Right renal cortex interstitium (tissue), 3 donors: Measurements from ENCODE around the gene FHOD1. TPM values are rescaled to one million over a fixed set of nuclear protein-coding genes. Genes with fewer than 3 reads are reported as not detected.

Experiments
- DNase-seq, 3 donors: peaks; one replicate each; pipeline ENCODE4 v3.0.0-alpha.2; 2013; ENCODE audit warnings: low read depth in 3 of 3, low spot score in 2 of 3
- polyA plus RNA-seq, 3 donors: library from polyadenylated mRNA; unstranded; fragments of 120-200 nt; gene quantifications; one replicate each; pipeline ENCODE4 v1.2.1, GENCODE V29; 2013; ENCODE audit not compliant: insufficient read length in 3 of 3

FHOD1 gene
- polyA plus RNA-seq, 3 donors, result 32.9 to 38.9 (median 33.0) TPM

DNA sequence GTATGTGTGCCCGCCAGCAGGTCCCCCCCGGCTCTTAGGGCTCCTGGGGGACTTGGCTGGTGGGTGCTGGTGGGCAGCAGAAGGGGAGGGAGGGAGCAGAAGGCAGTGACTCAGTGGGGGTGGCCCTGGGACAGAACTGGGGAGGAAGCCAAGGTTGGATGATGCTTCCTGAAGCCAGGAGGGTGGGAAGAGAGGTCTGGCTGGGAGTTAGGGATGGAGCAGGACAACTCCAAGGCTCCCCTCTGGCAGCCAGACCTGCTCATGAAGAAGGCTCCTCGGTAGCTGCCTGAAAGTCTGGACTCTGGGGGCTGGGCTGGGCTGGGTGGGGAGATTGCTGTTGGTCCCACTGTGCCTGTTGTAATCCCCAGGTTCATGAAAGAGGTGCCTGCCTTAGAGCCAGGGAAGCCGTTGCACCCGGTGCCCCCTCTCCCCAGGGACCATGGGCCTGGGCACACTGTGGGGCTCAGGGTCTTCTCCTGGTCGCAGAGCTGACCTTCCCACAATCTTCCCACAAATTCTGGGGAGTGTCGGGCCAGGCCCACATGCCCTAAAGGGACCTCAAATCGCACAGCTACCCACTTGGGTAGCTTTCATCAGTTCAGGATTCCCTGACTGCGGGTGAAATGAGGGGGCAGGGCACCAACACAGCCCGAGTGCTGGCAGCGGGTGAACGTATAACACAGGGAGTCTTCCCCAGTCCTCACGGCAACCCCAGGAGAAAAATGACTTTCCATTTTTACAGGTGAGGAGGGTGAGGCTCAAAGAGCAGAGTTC, 30.9 kb upstream of the FHOD1 start:
- DNase-seq, result no peak

DNA sequence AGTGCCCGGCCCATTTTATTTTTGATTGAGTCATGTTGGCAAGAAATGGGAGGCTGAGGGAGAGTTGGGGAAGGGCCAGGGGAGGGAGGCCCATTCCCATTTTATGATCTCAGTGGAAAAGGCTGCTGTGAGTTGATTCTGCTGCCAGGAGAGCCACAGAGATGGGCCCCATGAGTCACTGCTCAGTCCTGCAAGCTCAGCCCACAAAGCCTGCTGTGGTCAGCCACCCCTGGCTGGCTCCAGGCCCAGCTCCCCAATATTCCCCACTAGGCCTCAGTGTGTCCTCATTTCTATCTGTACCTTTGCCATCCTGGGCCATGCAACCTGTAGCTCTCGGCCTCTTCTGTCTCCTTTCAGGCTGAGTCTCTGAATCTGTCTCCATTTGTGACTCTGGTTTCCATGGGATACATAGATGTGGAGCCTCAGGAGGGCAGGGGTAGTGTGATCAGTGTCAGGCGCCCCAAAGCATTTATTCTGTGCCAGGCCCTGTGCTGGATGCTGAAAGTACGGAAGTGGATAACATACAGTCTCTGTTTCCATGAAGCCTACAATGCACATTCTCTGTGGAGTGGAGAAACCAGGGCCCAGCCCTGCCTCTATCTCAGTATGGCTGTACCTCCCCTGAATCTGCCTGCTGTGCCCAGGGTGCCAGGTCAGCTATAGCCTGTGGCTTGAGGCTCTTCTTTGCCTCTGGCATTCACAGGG, 30.2 kb upstream of the FHOD1 start:
- no peak for DNase-seq

DNA sequence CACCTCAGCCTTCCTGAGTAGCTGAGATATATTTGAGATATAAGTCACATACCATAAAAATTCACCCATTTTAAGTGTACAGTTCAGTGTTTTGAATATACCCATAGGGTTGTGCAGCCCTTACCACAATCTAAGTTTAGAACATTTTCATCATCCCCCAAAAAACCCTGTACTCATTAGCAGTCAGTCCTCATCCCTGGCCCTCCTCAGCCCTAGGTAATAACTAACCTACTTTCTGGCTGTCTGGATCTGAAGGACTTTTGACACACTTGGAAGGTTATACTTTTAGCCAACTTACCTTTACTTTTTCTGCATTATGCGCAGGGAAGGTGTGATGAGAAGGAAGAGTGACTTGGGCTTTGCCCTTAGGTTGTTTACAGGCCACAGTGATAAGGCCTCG, 28.0 kb upstream of the FHOD1 start:
- DNase-seq, result no peak

DNA sequence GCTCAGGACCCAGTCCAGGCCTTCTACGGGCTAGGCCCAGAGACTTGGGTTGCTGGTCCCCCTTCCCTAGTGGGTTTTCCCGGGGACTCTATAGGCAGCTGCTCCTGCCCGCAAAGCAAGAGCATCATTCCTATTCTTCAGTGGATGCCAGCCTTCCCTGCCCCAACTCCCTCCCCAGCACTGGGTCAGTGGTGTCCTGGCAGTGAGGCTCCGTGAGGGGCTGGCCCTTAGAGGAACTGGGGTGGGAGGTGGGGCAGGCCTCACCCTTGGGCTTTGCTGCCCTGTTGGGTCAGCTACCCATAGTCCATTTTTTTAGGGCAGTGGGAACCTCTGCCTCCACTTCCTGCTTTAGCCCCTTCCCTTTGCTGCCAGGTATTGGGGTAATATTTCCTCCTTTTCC, 24.2 kb upstream of the FHOD1 start:
- DNase-seq, result no peak

DNA sequence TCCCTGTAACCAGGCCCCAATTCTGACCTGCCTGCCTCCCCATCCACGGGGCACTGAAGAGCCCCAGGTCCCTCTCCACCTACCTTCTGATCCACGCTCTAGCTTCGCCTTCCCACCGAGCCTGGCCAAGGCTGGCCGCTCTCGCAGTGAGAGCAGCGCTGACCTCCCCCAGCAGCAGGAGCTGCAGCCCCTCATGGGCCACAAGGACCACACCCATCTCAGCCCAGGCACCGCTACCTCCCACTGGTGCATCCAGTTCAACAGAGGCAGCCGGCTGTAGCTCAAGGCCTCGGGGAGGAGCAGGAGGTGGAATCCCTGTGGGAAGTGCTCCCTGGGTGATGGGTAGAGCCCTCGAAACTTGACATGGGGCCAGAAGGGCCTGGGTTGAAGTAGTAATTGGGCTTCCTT, 23.7 kb upstream of the FHOD1 start:
- no peak for DNase-seq

DNA sequence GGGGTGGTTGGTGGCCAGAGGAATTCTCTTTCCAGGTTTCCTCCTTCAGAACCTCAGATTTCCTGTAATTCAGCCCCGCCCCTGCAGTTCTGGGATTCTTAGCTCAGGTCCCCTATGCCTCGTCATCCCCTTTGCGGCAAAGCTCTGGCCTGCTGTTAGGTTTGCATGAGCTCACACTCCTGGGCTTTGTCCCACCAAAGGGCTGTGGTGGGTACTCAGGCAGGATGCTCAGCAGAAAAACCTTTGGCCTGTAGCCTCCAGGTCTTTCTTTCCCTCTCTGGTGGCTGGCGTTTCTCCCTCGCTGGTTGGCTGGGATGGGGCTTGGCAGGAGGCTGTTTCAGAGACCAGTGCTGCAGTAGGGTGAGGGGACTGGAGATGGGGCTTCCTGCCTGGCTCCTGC, 22.5 kb upstream of the FHOD1 start:
- DNase-seq, result no peak

DNA sequence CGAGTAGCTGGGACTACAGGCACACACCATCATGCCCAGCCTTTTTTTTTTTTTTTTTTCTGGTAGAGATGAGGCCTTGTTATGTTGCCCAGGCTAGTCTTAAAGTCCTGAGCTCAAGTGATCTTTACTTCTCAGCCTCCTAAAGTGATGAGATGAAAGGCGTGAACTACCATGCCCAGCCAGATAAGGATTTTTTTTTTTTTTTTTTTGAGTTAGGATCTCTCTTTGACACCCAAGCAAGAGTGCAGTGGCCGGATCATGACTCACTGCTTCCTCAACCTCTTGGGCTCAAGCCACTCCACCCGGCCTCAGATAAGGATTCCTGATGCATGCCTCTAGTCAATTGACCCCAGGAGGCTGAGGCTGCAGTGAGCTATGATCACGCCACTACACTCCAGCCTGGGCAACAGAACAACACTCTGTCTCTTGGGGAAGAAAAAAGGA, 20.9 kb upstream of the FHOD1 start:
- DNase-seq, result no peak

DNA sequence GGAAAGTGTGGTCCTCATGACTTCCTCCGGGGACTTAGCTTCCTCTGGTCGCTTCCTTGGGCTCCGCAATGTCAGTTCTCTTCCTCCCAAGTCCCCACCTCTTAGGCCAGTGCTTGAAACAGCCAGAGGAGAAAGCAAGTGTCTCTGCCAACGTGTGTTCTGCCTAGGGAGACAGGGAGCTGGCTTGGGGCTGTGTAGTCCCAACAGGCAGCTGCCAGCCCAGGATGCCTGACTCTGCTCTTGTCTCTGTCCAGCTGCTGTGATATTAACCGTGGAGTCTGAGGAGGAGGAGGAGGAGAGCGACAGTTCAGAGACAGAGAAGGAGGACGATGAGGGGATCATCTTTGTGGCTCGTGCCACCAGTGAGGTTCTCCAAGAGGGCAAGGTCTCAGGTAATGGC, 18.6 kb upstream of the FHOD1 start:
- DNase-seq, result no peak

DNA sequence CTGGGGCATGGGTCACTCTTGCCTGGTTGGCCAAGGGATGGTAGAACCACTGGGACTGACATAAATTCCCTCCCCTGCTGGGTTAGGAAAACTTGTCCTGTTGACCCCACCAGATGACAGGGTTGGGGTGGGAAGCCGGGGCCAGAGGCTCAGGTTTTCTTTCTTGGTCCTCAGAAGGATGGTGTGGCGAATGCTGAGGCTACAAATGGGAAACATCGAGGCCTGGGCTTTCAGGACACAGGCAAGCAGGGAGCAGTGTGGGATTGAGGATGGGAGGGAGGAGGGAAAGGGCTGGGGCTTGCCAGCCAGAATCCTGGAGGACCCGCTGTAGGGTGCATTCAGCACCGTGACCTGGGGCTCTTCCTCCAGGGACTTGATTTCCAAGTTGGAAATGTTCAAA, 17.6 kb upstream of the FHOD1 start:
- no peak for DNase-seq

DNA sequence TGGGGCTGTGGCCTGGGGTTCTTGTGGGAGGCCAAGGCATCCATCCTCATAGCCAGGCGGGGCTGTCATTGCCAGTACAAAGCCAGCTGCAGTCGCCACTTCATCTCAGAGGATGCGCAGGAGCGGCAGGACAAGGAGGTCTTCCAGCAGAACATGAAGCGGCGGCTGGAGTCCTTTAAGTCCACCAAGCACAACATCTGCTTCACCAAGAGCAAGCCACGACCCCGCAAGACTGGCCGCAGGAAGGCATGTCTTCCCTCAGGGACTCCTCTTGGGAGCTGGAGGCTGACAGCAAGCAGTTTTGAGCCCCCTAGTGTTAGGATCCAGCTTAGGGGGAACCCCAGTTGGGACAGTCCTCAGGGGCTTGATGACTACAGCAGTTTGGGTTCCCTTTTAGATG, 17.0 kb upstream of the FHOD1 start:
- DNase-seq, result no peak

DNA sequence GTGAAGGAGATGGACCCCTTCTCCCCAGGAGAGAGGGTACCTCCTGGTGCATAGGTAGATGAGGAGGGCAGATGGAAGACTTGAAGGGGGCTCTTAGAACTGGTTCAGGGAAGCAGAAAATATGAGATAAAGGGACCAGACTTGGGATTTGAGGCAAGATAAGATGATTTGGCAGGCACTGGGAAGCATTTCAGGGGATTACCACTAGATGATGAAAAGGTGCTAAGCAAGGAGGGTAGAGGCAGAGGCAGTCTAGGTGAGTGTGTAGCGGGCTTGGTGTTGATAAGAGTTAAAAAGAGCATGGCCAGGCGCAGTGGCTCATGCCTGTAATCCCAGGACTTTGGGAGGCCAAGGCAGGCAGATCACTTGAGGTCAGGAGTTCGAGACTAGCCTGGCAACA, 15.9 kb upstream of the FHOD1 start:
- DNase-seq, result no peak

DNA sequence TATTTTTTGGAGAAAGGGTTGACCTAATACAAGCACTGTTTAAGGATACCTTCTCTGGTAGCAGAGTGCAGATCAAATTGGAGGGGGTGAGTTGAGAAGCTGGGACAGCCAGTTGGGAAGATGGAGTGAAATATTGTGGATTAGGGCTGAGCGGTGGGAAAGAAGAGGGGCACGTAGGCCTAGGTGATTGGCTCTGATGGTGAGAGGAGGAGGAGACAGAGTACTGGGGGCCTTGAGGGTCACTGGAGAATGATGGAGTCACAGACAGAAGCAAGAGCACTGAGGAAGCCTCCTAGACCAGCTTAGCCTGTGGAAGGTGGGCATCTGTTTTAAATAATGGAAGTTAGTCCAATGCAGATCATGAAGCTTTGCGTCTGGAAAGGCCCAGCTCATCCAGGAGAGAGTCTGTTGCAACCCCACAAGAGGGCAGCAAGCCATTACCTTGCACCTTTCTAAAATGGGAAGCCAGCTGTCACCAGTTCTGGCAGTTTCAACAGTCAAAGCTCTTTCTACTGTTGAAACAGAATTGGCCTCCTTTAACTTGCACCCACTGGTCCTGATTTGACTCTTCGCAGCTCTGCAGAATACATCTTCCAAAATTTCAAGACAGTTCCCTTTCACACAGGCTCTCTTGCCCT, 13.3 kb upstream of the FHOD1 start:
- no peak for DNase-seq

DNA sequence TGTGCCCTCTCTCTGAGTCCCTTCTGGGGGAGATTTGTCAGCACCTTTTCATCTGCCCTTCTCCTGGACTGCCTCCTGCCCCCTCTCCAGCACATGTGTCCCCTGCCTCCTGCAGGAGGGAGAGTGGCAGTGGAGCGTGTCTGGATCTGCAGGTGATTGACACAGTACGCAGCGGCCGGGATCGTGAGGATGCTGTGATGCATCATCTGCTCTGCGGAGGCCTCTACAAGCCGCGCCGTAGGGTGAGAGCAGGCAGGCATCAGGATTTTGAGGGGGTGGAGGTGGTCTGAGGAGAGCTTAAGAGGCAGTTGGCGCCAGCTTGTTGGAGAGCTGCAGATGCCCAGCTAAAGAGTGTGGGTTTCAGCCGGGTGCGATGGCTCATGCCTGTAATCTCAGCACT, 12.4 kb upstream of the FHOD1 start:
- DNase-seq, result no peak

DNA sequence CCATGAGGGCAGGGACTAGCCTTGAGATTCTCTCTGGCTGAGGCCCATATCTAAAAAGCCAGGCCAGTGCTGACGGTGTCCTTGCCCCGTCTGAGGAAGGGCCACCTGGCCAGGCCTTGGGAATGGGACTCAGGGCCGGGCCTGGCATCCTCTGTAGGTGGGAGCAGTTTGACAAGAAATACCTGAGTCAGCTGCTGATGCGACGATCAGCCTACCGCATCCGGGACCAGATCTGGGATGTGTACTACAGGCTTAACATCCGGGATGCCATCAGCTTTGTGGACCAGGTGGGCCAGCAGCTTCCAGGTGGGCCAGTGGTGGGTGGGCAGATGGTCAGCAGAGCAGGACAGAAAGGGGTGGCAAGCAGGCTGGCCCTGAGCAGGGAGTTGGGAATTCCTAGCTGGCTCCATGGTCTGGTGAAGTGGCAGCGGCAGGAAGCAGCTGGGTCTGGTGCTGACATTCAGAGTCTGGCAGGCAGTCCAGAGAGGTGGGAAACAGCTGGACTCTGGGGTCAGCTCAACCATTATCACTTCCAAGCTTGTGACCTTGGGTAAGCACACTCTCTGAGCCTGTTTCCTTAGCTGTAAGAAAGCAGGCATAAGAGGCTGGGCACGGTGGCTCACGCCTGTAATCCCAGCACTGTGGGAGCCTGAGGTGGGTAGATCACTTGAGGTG, 11.0 kb upstream of the FHOD1 start:
- DNase-seq, result no peak

DNA sequence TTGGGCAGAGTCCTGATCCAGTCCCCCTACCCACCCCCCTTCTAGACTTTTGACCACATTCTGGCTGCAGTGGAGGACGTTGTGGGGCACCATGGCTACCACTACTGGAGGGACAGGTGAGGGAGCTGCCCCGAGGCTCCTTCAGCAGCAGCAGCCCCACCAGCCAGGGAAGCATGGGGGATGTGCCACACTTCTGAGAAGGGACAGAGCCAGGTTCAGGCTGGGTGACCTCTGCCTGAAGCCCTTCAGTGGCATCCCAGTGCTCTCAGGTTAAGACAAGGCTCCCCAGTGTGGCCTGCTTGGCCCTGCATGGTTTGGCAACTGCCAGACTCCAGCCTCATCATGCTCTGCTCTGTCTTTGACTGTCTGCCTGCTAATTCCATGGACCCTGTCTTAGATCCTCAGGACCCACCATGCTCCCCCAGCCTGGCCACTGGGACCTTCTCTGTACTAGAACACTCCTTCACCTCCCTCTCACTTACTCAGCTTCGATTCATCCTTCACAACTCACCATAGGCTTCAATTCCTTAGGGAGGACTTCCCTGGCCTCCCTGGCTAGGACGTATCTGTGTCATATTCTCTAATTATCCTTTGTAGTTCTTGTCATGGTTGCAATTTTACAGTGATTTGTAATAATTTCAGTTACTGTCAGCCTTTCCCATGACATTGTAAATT, 10.3 kb upstream of the FHOD1 start:
- no peak for DNase-seq

DNA sequence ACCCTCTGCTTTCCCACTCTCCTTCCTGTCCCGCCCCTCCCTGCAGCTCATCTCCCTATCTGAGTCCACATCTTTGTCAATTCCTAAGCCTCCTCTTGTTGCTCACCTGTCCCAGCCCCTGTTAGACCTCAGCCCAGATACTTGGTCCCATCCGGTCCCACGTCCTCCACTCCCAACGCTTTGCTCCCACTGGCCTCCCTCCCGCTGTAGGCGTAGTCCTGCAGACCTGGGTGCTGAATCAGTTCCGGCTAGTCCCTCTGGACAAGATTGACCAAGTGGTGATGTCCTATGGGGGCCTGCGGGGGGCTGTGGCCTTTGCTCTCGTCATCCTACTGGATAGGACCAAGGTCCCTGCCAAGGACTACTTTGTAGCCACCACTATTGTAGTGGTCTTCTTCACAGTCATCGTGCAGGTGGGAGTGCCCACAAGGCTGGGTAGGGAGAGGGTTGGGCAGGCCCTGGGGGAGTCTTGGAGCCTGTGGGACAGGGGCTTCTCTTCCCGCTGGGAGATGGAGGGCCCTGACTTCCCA, 9.5 kb upstream of the FHOD1 start:
- DNase-seq, result no peak

DNA sequence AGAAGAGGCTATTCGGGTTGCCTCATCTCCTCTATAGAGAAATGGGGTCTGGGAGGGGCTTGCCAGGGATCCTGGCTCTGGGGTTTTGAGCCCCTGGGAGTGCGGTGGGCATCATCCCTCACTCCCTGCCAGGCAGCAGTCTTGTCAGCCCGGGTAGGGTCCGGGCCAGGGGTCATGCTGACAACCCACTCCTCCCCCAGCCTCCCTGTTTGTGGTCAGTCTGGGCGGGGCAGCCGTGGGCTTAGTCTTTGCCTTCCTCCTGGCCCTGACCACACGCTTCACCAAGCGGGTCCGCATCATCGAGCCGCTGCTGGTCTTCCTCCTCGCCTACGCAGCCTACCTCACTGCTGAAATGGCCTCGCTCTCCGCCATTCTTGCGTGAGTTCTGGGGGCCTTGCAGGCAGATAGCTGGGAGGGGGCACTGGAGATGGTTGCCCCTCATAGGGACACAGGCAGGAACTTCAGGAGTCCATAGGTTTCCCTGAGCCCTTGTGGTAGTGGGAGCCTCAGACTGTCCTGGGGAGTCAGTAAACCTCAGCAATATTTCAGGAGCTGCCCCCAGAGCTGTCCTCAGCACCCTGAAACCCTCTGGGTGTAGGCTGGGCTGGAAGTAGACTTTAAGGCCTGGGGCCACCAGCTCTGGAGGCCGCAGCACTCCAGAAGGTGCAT, 8.4 kb upstream of the FHOD1 start:
- no peak for DNase-seq

DNA sequence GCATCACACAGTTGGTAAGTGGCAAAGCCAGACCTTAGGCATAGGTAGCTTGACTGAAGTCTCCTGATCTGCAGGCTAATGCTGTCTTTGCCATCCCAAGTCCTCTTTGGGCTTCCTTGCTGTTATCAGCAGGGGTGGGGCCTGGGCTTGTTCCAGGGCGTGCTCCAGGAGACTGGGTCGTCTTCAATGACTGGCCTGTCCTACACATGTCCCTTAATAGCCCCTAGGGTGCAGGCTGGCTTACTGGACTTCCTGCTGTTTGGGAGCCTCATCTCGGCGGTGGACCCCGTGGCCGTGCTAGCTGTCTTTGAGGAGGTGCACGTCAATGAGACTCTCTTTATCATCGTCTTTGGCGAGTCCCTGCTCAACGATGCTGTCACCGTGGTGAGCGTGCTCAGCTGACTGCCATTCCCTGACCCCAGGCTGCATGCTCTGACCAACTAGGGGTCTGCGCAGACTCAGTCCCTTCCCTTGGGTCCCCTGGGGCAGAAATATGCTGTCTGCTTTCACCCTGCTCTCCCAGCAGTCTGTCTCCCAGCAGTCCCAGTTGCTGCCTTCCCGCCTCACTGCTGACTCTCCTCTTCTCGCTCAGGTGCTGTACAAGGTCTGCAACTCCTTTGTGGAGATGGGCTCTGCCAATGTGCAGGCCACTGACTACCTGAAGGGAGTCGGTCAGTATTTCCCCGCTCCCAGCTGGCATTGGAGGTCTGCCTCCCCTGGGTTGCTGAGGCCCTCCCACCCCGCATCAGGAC, 7.7 kb upstream of the FHOD1 start:
- no peak for DNase-seq
